H1 (cell line): ENCODE measurements around the gene RNF130. TPM values are rescaled to one million over a fixed set of nuclear protein-coding genes. Genes with fewer than 3 reads are reported as not detected.

Experiments
- CBX8 ChIP-seq: fragments of 300-800, 300-1000 bp; sonication (generic); IDR thresholded peaks from 2 replicates; pipeline ENCODE4 v1.7.1; 2016; ENCODE audit warnings: low read depth, low read length, borderline replicate concordance
- CHD2 ChIP-seq: IDR thresholded peaks from 2 replicates; pipeline ENCODE4 v1.6.1; 2012; ENCODE audit warnings: low read length, improper control_type of control experiment
- CHD7 ChIP-seq: fragments of 300-600 bp; sonication (generic); IDR thresholded peaks from 2 replicates; pipeline ENCODE4 v1.7.1; 2012; ENCODE audit warnings: low read length, moderate library complexity, mild to moderate bottlenecking, inconsistent platforms; ENCODE audit not compliant: insufficient replicate concordance
- CREB1 ChIP-seq: IDR thresholded peaks from 2 replicates; pipeline ENCODE4 v1.6.1; 2012; ENCODE audit warnings: inconsistent platforms
- E2F6 ChIP-seq: IDR thresholded peaks from 2 replicates; pipeline ENCODE4 v1.6.1; 2012; ENCODE audit warnings: inconsistent platforms
- FOSL1 ChIP-seq: IDR thresholded peaks from 2 replicates; pipeline ENCODE4 v1.6.1; 2011; ENCODE audit warnings: mild to moderate bottlenecking, low read depth, low read length, moderate library complexity; ENCODE audit not compliant: insufficient read depth
- KDM5A ChIP-seq: fragments of 200-600 bp; IDR thresholded peaks from 2 replicates; pipeline ENCODE4 v1.7.1; 2012; ENCODE audit warnings: mild to moderate bottlenecking, low read length, inconsistent platforms, mixed read lengths
- NRF1 ChIP-seq: IDR thresholded peaks from 2 replicates; pipeline ENCODE4 v1.6.1; 2011; ENCODE audit warnings: mild to moderate bottlenecking, low read depth, low read length, improper control_type of control experiment
- RNF2 ChIP-seq: fragments of 200-900, 300-1000 bp; sonication (generic); IDR thresholded peaks from 2 replicates; pipeline ENCODE4 v1.7.1; 2016; ENCODE audit warnings: borderline replicate concordance, low read depth, mild to moderate bottlenecking, antibody characterized with exemption, low read length; ENCODE audit not compliant: poor library complexity, severe bottlenecking; ENCODE audit errors: missing control alignments
- RXRA ChIP-seq: IDR thresholded peaks from 2 replicates; pipeline ENCODE4 v1.6.1; 2011; ENCODE audit warnings: low read depth, mild to moderate bottlenecking, low read length, moderate library complexity; ENCODE audit not compliant: insufficient read depth
- SP4 ChIP-seq: IDR thresholded peaks from 2 replicates; pipeline ENCODE4 v1.6.1; 2012; ENCODE audit warnings: low read length, inconsistent platforms
- TCF12 ChIP-seq: IDR thresholded peaks from 2 replicates; pipeline ENCODE4 v1.6.1; 2011; ENCODE audit warnings: low read depth, mild to moderate bottlenecking, low read length
- polyA plus RNA-seq, 7 experiments: library from polyadenylated mRNA; depleted of rRNA in 3 of 7; stranded (reverse) in 5 of 7; unstranded in 2 of 7; fragments of >200 nt in 5 of 7; fragments of 200-250 nt in 2 of 7; gene quantifications; 1 replicate in 5 of 7; 2 replicates in 1 of 7; 4 replicates in 1 of 7; pipeline versions ENCODE4 v1.2.1 to v1.2.3, GENCODE V29; 2011 to 2013; ENCODE audit warnings: missing spikeins in 2 of 7, mixed read lengths in 2 of 7
- total RNA-seq: library from RNA; stranded (reverse); fragmentation: NEBNext Ultra II Directional; extraction: Animal tissue kit (Norgen Biotek cat#: 25700); gene quantifications from 2 replicates; pipeline ENCODE4 v1.2.1, GENCODE V29; 2021

Gene RNF130
- total and polyA plus RNA-seq, 2 of the 8 experiments (the other 6 are each of a cell fraction or from before 2014, with no cell fraction given), result 65.1 to 70.0 TPM

GRCh38 chr5:180009581-180009980, 62.0 kb downstream of the RNF130 start (continued):
- TF ChIP-seq CHD7 (no peak), SP4 (no peak), NRF1 (no peak), RXRA (no peak), E2F6 (no peak), CBX8 (no peak), RNF2 (no peak), KDM5A (no peak), FOSL1 (no peak), TCF12 (no peak), CREB1 (no peak), CHD2 (no peak)
